Measurements from ENCODE around the gene SLC15A3.

The SLC15A3 gene

DNA sequence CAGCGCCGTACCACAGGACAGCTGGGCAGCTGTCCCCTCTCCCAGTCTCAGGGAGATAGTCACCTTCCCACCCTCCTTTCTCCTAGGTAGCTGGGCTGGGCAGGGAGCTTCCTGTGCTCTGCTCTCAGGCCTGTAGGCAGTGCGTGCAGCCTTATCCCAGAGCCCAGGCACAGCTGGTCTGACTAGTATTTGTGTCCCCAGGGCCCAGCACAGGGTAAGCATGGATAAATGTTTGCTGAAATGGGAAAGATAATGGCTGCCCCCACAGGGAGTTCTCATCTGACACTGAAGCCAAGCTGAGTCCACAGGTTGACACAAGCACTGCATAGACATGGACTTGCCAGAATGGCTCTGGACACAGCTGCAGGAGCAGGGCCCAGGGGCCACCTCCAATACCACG lies 9.8 kb downstream of the SLC15A3 start:
- CTCF ChIA-PET = interaction anchor here (1.0 to 2.8 kb wide), 6 partner anchors 8 to 167 kb away, joined by 3 to 9 read pairs (median 4); no protein-coding TSS in a partner anchor
- DNase-seq (ENCODE audit: extremely low spot score) = no peak
- POLR2A ChIA-PET = interaction anchor here (1.1 kb wide), 1 partner anchor 12 kb away, joined by 3 read pairs; no protein-coding TSS in a partner anchor
- TF ChIP-seq, protein P1, sequence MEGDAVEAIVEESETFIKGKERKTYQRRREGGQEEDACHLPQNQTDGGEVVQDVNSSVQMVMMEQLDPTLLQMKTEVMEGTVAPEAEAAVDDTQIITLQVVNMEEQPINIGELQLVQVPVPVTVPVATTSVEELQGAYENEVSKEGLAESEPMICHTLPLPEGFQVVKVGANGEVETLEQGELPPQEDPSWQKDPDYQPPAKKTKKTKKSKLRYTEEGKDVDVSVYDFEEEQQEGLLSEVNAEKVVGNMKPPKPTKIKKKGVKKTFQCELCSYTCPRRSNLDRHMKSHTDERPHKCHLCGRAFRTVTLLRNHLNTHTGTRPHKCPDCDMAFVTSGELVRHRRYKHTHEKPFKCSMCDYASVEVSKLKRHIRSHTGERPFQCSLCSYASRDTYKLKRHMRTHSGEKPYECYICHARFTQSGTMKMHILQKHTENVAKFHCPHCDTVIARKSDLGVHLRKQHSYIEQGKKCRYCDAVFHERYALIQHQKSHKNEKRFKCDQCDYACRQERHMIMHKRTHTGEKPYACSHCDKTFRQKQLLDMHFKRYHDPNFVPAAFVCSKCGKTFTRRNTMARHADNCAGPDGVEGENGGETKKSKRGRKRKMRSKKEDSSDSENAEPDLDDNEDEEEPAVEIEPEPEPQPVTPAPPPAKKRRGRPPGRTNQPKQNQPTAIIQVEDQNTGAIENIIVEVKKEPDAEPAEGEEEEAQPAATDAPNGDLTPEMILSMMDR (IDR thresholded peaks at IDR 0.05; ENCODE audit: control extremely low read depth, extremely low read depth, low read depth, missing control alignments) = no peak

DNA sequence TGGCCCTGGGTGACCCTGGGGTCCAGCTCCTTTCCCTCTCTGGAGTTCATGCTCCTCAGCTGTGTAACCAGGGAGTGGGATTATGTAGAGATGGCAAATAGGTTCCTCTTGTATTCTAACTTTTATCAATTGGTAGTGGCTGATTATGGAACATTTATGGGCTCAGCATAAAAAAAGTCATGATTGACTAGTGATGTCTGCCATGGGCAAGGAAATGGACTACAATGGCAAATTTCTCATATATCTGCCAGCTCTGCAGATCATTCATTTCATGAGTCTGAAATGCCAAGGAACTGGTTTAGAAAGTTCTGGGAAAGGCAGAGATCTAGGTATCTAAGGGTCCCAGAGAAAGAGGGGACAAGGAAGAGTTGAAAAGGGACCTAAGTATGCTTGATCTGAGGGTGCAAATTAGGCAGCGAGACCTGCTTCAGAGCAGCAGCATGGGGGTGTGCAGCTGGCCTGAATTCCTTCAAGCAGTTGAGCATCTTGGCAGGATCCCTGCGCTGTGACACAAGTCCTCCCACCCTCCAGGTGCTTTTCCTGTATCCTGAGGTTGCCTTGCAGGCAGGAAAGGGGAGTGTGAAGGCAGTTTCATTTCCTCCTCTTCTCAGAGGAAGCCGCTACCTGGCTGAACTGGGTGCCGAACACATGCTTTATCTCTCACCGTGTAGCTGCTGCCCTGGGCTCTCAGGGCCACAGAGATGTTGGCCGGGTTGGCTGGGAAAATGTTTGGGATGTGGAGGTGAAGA lies 10.4 kb downstream of the SLC15A3 start:
- DNase-seq (ENCODE audit: extremely low spot score) = no peak
- POLR2A ChIA-PET = interaction anchor here (1.1 kb wide), 1 partner anchor 13 kb away, joined by 3 read pairs; no protein-coding TSS in a partner anchor
- TF ChIP-seq, protein P1 (IDR thresholded peaks at IDR 0.05; ENCODE audit: control extremely low read depth, extremely low read depth, low read depth, missing control alignments) = no peak
- CTCF ChIA-PET = interaction anchor here (1.0 to 2.8 kb wide), 10 partner anchors 9 to 188 kb away, joined by 3 to 9 read pairs (median 6); partner anchors contain the start of gene TMEM132A

DNA sequence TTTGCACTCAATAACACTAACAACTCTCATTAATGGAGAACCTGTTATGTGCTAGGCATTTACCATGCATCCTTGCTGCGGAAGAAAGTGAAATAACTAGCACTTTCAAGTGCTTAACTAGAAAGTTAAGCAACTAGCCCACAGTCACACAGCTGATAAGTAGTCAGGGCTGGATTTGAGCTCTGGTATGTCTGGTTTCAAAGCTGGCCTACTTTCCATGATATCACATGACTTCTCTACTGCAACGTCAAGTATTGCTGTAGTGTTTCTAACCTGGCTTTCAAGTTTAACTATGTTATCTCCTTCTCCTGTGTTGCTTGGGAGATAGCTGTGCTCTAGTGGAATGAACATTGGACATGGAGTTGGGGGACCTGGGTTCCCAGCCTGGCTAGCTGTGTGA lies 12.1 kb downstream of the SLC15A3 start:
- POLR2A ChIA-PET = interaction anchor here (0.9 to 1.4 kb wide), 3 partner anchors 11 to 422 kb away, joined by 3 to 5 read pairs (median 3); partner anchors contain the start of genes CYB561A3 and TMEM138
- CTCF ChIA-PET = interaction anchor here (0.9 to 2.2 kb wide), 10 partner anchors 8 to 190 kb away, joined by 3 to 9 read pairs (median 6); no protein-coding TSS in a partner anchor
- TF ChIP-seq, protein P1 (IDR thresholded peaks at IDR 0.05; ENCODE audit: control extremely low read depth, extremely low read depth, low read depth, missing control alignments) = no peak
- DNase-seq (ENCODE audit: extremely low spot score) = no peak

DNA sequence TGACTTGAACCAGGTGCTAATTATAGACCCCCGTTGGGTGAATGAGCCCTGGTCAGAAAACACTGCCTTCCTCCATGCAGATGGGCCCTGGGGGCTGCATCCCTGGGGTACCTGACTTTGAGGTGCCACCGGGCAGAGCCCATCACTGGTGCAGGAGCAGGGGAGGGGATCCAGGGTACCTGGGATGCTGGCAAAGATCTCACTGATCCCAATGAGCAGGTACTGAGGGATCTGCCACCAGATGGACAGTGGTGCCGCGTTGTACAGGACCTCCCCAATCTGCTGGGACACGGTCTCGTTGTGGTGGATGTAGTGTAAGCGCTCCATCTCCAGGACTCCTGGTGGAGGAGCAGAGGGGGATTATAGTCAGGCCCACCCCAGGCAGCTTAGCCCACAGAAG lies 12.7 kb downstream of the SLC15A3 start:
- TF ChIP-seq, protein P1 (IDR thresholded peaks at IDR 0.05; ENCODE audit: control extremely low read depth, extremely low read depth, low read depth, missing control alignments) = no peak
- no peak for DNase-seq (ENCODE audit: extremely low spot score)
- ChIA-PET CTCF (interaction anchor here (0.9 to 2.2 kb wide), 6 partner anchors 11 to 148 kb away, joined by 3 to 9 read pairs (median 7); no protein-coding TSS in a partner anchor), POLR2A (interaction anchor here (0.9 kb wide), 1 partner anchor 422 kb away, joined by 3 read pairs; the partner anchor contains the start of genes CYB561A3 and TMEM138)

DNA sequence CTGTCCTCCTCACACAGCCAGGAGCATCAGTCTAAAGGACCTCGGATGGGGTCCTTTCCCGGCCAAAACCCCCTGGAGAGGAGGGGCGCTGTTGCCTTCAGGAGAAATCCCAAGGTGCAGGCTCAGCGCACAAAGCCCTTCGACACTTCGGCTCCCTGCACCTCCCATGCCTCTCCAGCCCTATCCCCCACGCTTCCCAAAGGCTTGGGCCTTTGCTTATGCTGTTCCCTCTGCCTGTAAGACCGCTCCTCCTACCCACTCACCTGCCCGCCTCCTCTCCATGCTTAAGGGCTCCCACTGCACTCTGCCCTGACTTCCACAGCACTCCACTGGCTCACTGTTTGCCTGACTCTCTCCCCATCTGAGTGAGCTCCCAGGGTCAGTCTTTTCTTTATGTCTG lies 13.5 kb downstream of the SLC15A3 start:
- TF ChIP-seq, protein P1 (IDR thresholded peaks at IDR 0.05; ENCODE audit: control extremely low read depth, extremely low read depth, low read depth, missing control alignments) = no peak
- ChIA-PET CTCF (no interaction called here), POLR2A (interaction anchor here (0.6 kb wide), 4 partner anchors 16 to 463 kb away, joined by 3 to 5 read pairs (median 4); no protein-coding TSS in a partner anchor)
- no peak for DNase-seq (ENCODE audit: extremely low spot score)

DNA sequence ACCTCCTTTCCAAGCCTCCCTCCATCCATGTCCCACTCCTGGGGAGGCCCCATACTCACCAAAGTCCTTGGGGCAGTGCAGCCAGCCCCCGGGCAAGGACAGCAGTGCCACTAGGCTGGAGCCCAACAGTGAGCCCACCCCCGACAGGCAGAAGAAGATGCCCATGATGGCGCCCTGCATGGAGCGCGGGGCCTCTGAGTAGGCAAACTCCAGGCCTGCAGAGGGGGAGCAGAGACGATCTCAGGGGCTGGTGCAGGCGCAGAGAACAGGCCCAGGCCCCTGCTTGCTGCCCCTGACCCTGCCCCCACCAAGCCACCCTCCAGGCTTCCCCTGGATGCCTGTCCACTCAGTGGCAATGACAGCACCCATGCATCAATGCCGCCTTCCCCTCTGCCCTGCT lies 14.2 kb downstream of the SLC15A3 start:
- POLR2A ChIA-PET = interaction anchor here (0.6 kb wide), 1 partner anchor 36 kb away, joined by 3 read pairs; no protein-coding TSS in a partner anchor
- CTCF ChIA-PET = no interaction called here
- TF ChIP-seq, protein P1 (IDR thresholded peaks at IDR 0.05; ENCODE audit: control extremely low read depth, extremely low read depth, low read depth, missing control alignments) = no peak
- DNase-seq (ENCODE audit: extremely low spot score) = no peak

Data from GM10248 (cell line).